GM18498 (cell line): Measurements from ENCODE around the gene ERMARD.
A peak's percentile ranks its signal among the peaks of the same experiment; 100 is the strongest.

Experiments
- ATAC-seq: cut with Tn5 transposase; IDR thresholded peaks from one replicate; pipeline ENCODE4 v1.9.1; 2021; ENCODE audit warnings: mild to moderate bottlenecking, moderate library complexity; ENCODE audit not compliant: unreplicated experiment

Gene ERMARD

GRCh38 chr6:169783401-169783800 lies 32.0 kb downstream of the ERMARD start:
- no peak for ATAC-seq

- no peak for ATAC-seq
Observed at GRCh38 chr6:169783971-169784820, 32.8 kb downstream of the ERMARD start.

- no peak for ATAC-seq
Observed at GRCh38 chr6:169784821-169785340, 33.5 kb downstream of the ERMARD start.

GRCh38 chr6:169785566-169785965 lies 34.1 kb downstream of the ERMARD start:
- ATAC-seq = no peak

- ATAC-seq = no peak
Observed at GRCh38 chr6:169786349-169786748, 34.9 kb downstream of the ERMARD start.

GRCh38 chr6:169787797-169788196 lies 36.4 kb downstream of the ERMARD start:
- ATAC-seq = no peak

GRCh38 chr6:169788809-169789145 lies 37.4 kb downstream of the ERMARD start:
- ATAC-seq = no peak

GRCh38 chr6:169789146-169789943 lies 37.9 kb downstream of the ERMARD start:
- ATAC-seq = no peak

- ATAC-seq = peak; percentile 97
Observed at GRCh38 chr6:169789944-169790927, 38.8 kb downstream of the ERMARD start.

- no peak for ATAC-seq
Observed at GRCh38 chr6:169791721-169792131, 40.3 kb downstream of the ERMARD start.

GRCh38 chr6:169792306-169793015 lies 41.0 kb downstream of the ERMARD start:
- ATAC-seq = no peak

- no peak for ATAC-seq
Observed at GRCh38 chr6:169793408-169793807, 42.0 kb downstream of the ERMARD start.

- ATAC-seq = no peak
Observed at GRCh38 chr6:169794317-169795055, 43.1 kb downstream of the ERMARD start.

- ATAC-seq = no peak
Observed at GRCh38 chr6:169795196-169795595, 43.8 kb downstream of the ERMARD start.

- no peak for ATAC-seq
Observed at GRCh38 chr6:169798764-169799473, 47.5 kb downstream of the ERMARD start.

GRCh38 chr6:169799474-169799926 lies 48.1 kb downstream of the ERMARD start:
- no peak for ATAC-seq

- ATAC-seq = no peak
Observed at GRCh38 chr6:169800116-169800667, 48.8 kb downstream of the ERMARD start.

GRCh38 chr6:169800668-169801395 lies 49.4 kb downstream of the ERMARD start:
- no peak for ATAC-seq
